ENCODE measurements around the gene KCNH3. TPM values are rescaled to one million over a fixed set of nuclear protein-coding genes. Genes with fewer than 3 reads are reported as not detected.

Gene KCNH3
- total and polyA plus RNA-seq, 8 donors = 0.25 to 0.61 (median 0.49) TPM; not detected in 4

GRCh38 chr12:49557917-49558215, 19.0 kb downstream of the KCNH3 start:
- peaks cover 48 to 73% (median 70%) of the 10 kb centered on the region in 4 donors for H3K36me3 ChIP-seq
- TF ChIP-seq POLR2A (IDR thresholded peaks at IDR 0.05) (no peak), EP300 (IDR thresholded peaks at IDR 0.05) (no peak), POLR2AphosphoS5 (IDR thresholded peaks at IDR 0.05) (no peak), CTCF (IDR thresholded peaks at IDR 0.05) (no peak)
- H3K27ac ChIP-seq = no peak overlapping the region
- intact Hi-C loops (cut with DNase I; ENCODE audit: low total_unique reads) = no loop called here
- H3K4me1 ChIP-seq = no peaks in the 10 kb centered on the region
- no peaks in the 10 kb centered on the region for H3K9me3 ChIP-seq
- WGBS, 5 donors = 53 to 70% (median 65%) methylated on average over 2 to 7 of the region's 7 CpGs
- no peak overlapping the region for H3K4me3 ChIP-seq
- no peaks in the 10 kb centered on the region for H3K27me3 ChIP-seq
- DNase-seq = no peak

DNA sequence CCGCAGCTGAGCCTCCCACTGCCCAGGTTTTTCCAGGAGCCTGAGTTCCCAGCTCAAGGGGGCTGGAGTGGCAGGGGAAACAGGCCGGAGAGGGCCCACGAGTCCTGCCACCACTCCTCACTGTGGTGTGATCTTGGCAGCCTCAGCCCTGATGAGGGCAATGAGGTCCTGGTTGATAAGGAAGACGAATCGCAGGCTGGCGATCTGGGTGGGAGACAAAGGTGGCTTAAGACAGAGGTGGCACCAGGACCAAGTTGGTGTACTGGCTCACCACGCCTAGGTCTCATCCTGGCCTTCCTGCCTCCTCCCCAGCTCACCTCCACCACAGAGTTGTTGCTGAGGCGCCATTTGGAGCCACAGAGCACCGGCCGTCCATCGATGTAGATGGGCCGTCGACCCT, 19.7 kb downstream of the KCNH3 start:
- no peak overlapping the region for H3K27ac ChIP-seq
- no peaks in the 10 kb centered on the region for H3K4me1 ChIP-seq
- TF ChIP-seq EP300 (IDR thresholded peaks at IDR 0.05) (no peak), POLR2AphosphoS5 (IDR thresholded peaks at IDR 0.05) (no peak), POLR2A (IDR thresholded peaks at IDR 0.05) (no peak), CTCF (IDR thresholded peaks at IDR 0.05) (no peak)
- WGBS, 5 donors = 86 to 94% (median 89%) methylated on average over 13 of the region's 13 CpGs
- intact Hi-C loops (cut with DNase I; ENCODE audit: low total_unique reads) = no loop called here
- H3K4me3 ChIP-seq = no peak overlapping the region
- no peak for DNase-seq
- no peaks in the 10 kb centered on the region for H3K27me3 ChIP-seq
- H3K9me3 ChIP-seq = no peaks in the 10 kb centered on the region
- peaks cover 55 to 80% (median 77%) of the 10 kb centered on the region in 4 donors for H3K36me3 ChIP-seq

DNA sequence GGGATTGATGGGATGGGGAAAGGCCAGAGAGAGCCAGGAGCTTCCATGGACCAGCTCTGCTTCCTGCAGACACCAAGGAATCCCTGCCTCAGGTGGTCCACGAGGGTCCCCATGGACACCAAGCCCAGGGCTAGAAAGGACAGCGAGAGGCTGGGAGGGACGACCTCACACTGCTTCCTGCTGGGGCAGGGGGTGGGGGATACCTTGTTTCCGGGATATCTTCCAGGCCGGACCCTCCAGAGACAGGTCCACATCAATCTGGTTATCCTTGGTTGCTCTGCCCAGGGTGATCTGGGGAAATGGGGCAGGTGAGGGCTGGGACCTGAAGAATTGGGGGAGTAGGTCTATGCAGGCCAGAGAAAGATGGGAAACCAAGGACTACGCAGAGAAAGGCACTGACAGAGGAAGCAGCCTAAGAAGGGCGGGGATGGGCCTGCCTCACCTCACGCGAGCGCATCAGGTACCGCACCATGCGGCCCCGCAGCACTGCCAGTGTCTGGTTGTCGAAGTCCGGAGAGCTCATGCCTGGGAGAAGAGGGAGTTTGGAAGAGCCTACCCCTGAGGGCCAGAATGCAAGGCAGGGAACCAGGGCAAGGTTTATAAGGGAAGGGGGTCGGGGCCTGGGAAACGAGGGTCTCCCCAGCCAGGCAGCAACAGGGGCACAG, 20.3 kb downstream of the KCNH3 start:
- Histone ChIP-seq H3K4me3 (no peak overlapping the region), H3K27ac (no peak overlapping the region), H3K27me3 (no peaks in the 10 kb centered on the region), H3K4me1 (peaks cover 0 to 1% (median 0%) of the 10 kb centered on the region in 4 donors), H3K9me3 (no peaks in the 10 kb centered on the region), H3K36me3 (peaks cover 61 to 86% (median 83%) of the 10 kb centered on the region in 4 donors)
- TF ChIP-seq POLR2AphosphoS5 (IDR thresholded peaks at IDR 0.05) = no peak
- no peak for TF ChIP-seq POLR2A (IDR thresholded peaks at IDR 0.05)
- TF ChIP-seq EP300 (IDR thresholded peaks at IDR 0.05) = no peak
- no peak for TF ChIP-seq CTCF (IDR thresholded peaks at IDR 0.05)
- no peak for DNase-seq
- intact Hi-C loops (cut with DNase I; ENCODE audit: low total_unique reads) = no loop called here
- WGBS, 5 donors = 90 to 96% (median 95%) methylated on average over 16 to 17 of the region's 17 CpGs

DNA sequence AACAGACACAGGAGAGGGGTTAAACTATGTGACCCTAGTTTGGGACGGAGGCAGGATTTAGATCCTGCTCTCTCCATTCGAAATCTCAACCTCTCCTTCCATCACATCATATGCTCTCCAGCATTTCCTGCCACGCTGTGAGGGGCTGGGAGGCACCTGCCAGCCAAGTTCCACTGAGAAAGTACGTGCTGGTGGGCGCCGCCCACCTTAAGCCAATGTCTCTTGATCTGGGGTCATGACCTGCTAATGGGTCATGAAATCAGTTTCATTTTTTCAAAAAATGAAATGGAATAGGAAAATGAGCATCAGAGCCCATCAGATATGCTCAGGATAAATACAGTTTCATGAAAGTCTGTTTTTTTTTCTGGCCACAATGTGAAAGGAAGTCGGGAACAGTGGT, 21.9 kb downstream of the KCNH3 start:
- TF ChIP-seq EP300 (IDR thresholded peaks at IDR 0.05) (no peak), POLR2AphosphoS5 (IDR thresholded peaks at IDR 0.05) (no peak), CTCF (IDR thresholded peaks at IDR 0.05) (no peak), POLR2A (IDR thresholded peaks at IDR 0.05) (no peak)
- H3K36me3 ChIP-seq = peaks cover 71 to 99% (median 97%) of the 10 kb centered on the region in 4 donors

More for the DNA sequence above, 21.9 kb downstream of the KCNH3 start:
- Histone ChIP-seq H3K27ac (no peak overlapping the region), H3K9me3 (no peaks in the 10 kb centered on the region), H3K4me3 (no peak overlapping the region), H3K4me1 (peaks cover 0 to 17% (median 5%) of the 10 kb centered on the region in 4 donors), H3K27me3 (no peaks in the 10 kb centered on the region)
- no peak for DNase-seq
- 67 to 85% (median 75%) methylated on average over 7 of the region's 7 CpGs for WGBS, 5 donors
- intact Hi-C loops (cut with DNase I; ENCODE audit: low total_unique reads) = no loop called here

Measured in stomach (tissue), 9 donors.